IPS-15b (cell line): ENCODE results near the gene B3GALT4.
"Not testable (repeated sequence)": the region's sequence is repeated elsewhere in the genome, so short reads cannot be mapped to it uniquely, and the experiment has no call there.

Source experiments
- H3K27me3 ChIP-seq: one replicate; pipeline ENCODE4 v1.6.1; 2013; ENCODE audit warnings: low read length; ENCODE audit not compliant: control insufficient read depth, insufficient read depth
- H3K36me3 ChIP-seq: one replicate; pipeline ENCODE4 v1.6.1; 2013; ENCODE audit warnings: low read length; ENCODE audit not compliant: control insufficient read depth, insufficient read depth
- H3K4me1 ChIP-seq: one replicate; pipeline ENCODE4 v1.6.1; 2013; ENCODE audit warnings: mild to moderate bottlenecking, low read length; ENCODE audit not compliant: control insufficient read depth, insufficient read depth
- H3K4me3 ChIP-seq: one replicate; pipeline ENCODE4 v1.5.1; 2013; ENCODE audit warnings: low read depth, low read length
- H3K9ac ChIP-seq: one replicate; pipeline ENCODE4 v1.6.1; 2013; ENCODE audit warnings: low read depth, mild to moderate bottlenecking, low read length
- H3K9me3 ChIP-seq: one replicate; pipeline ENCODE4 v1.6.1; 2013; ENCODE audit warnings: mild to moderate bottlenecking, low read length; ENCODE audit not compliant: control insufficient read depth, insufficient read depth

The B3GALT4 gene

DNA sequence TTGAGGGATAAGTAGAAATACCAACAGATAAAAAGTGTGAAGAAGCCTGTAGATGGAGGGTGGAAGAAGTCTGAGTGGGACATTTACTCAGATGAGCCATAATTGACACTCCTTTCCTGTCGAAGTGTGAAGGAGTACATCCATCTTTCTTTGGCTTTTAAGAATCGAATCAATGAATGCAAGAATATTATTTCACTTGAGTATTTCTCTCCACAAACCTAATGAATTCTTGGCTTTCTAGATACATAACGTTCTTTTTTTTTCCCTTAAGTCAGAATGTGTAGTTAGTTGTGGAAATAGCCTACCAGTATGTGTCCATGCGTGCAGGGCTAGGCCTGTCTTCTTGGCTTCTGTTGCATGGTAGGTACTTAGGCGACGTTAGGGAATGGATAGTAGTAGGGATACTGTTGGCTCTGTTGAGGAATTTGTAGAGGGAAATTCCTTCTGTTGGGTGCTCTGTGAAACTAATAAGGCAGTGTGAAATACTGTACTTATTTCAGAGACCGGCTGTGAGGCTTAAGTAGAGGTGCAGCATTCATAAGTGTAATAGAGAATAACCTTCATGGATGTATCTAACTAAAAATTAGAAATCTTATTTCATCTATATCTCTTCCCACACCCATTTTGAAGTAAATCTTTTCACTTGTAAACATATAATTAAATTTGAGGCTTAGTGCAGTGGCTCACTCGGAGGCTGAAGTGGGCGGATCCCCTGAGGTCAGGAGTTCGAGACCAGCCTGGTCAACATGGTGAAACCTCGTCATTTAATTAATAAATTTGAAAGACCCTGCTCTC is 3.6 kb upstream of the B3GALT4 start:
- H3K27me3 ChIP-seq: no peaks in the 10 kb centered on the region
- peak overlapping the region; percentile 93 for H3K4me3 ChIP-seq
- H3K36me3 ChIP-seq: peaks cover 42% of the 10 kb centered on the region
- peak overlapping the region; percentile 100 for H3K9ac ChIP-seq
- no peaks in the 10 kb centered on the region for H3K9me3 ChIP-seq
- peaks cover 12% of the 10 kb centered on the region for H3K4me1 ChIP-seq

- Histone ChIP-seq H3K27me3 (no peaks in the 10 kb centered on the region), H3K4me3 (peak overlapping the region; percentile 93), H3K4me1 (peaks cover 12% of the 10 kb centered on the region), H3K36me3 (peaks cover 42% of the 10 kb centered on the region), H3K9me3 (no peaks in the 10 kb centered on the region), H3K9ac (peak overlapping the region; percentile 100)
These were observed 2.7 kb upstream of the B3GALT4 start for GRCh38 chr6:33273924-33274902.

DNA sequence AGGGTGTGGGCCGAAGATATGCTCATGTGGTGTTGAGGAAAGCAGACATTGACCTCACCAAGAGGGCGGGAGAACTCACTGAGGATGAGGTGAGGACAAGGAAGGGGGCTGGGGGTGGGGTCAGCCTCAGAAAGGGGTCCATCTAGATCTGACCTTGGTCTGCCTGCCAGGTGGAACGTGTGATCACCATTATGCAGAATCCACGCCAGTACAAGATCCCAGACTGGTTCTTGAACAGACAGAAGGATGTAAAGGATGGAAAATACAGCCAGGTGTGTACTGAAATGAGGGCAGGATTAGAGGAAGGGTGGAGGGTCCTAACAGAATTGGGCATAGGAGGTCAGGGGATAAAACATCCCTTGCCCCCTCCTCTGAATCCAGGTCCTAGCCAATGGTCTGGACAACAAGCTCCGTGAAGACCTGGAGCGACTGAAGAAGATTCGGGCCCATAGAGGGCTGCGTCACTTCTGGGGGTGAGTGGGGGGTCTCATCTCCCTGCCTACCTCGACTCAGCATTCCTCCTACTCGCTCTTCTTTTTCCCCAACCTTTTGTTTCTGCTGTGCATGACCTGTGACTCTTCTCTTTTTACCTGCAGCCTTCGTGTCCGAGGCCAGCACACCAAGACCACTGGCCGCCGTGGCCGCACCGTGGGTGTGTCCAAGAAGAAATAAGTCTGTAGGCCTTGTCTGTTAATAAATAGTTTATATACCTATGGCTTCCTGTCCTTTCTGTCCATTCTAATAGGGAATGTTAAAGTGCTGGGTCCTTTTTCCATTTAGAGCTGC is 935 bp upstream of the B3GALT4 start:
- not testable (repeated sequence) for H3K9ac ChIP-seq, H3K9me3 ChIP-seq, H3K27me3 ChIP-seq
- H3K36me3 ChIP-seq: peaks cover 56% of the 10 kb centered on the region
- peaks cover 12% of the 10 kb centered on the region for H3K4me1 ChIP-seq
- H3K4me3 ChIP-seq: peak overlapping the region; percentile 93

DNA sequence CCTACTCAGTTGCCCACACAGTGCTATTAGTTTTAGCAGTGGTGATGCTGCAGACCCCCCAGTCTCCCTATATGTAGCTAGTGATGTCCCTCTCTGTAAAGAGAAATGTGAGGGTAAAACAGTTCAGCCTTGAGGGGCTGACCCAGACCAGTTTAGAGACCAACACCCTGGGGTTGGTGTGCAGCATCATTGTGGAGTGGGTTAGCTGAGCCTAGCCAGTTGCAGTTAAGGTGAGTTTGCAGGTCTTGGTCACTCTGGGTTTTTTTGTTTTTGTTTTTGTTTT is 401 bp upstream of the B3GALT4 start:
- H3K9ac ChIP-seq: no peak overlapping the region
- H3K4me3 ChIP-seq: peak overlapping the region; percentile 76
- H3K27me3 ChIP-seq: no peaks in the 10 kb centered on the region
- no peaks in the 10 kb centered on the region for H3K9me3 ChIP-seq
- H3K36me3 ChIP-seq: peaks cover 56% of the 10 kb centered on the region
- H3K4me1 ChIP-seq: peaks cover 12% of the 10 kb centered on the region

DNA sequence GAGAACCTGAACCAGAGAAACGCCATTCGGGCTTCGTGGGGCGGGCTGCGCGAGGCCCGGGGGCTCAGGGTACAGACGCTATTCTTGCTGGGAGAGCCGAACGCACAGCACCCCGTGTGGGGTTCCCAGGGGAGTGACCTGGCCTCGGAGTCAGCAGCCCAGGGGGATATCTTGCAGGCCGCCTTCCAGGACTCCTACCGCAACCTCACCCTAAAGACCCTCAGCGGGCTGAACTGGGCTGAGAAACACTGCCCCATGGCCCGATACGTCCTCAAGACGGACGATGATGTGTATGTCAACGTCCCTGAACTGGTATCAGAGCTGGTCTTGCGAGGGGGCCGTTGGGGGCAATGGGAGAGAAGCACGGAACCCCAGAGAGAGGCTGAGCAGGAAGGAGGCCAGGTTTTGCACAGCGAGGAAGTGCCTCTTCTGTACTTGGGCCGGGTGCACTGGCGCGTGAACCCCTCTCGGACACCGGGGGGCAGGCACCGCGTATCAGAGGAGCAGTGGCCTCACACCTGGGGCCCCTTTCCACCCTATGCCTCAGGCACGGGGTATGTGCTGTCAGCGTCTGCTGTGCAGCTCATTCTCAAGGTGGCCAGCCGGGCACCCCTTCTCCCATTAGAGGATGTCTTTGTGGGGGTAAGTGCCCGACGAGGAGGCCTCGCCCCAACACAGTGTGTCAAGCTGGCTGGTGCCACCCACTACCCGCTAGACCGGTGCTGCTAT is 904 bp downstream of the B3GALT4 start:
- Histone ChIP-seq H3K36me3 (peaks cover 52% of the 10 kb centered on the region), H3K4me1 (peaks cover 12% of the 10 kb centered on the region), H3K27me3 (no peaks in the 10 kb centered on the region), H3K9me3 (no peaks in the 10 kb centered on the region), H3K9ac (peak overlapping the region; percentile 88), H3K4me3 (peak overlapping the region; percentile 76)

GRCh38 chr6:33278392-33278741 is 1.4 kb downstream of the B3GALT4 start:
- H3K4me3 ChIP-seq: peak overlapping the region; percentile 76
- H3K9me3 ChIP-seq: no peaks in the 10 kb centered on the region
- peaks cover 47% of the 10 kb centered on the region for H3K36me3 ChIP-seq
- peaks cover 9% of the 10 kb centered on the region for H3K4me1 ChIP-seq
- H3K9ac ChIP-seq: no peak overlapping the region
- no peaks in the 10 kb centered on the region for H3K27me3 ChIP-seq

GRCh38 chr6:33278810-33279209 is 1.9 kb downstream of the B3GALT4 start:
- peaks cover 8% of the 10 kb centered on the region for H3K4me1 ChIP-seq
- H3K9ac ChIP-seq: no peak overlapping the region
- H3K36me3 ChIP-seq: peaks cover 44% of the 10 kb centered on the region
- no peaks in the 10 kb centered on the region for H3K9me3 ChIP-seq
- H3K27me3 ChIP-seq: no peaks in the 10 kb centered on the region
- no peak overlapping the region for H3K4me3 ChIP-seq

GRCh38 chr6:33279257-33279695 is 2.4 kb downstream of the B3GALT4 start:
- no peaks in the 10 kb centered on the region for H3K27me3 ChIP-seq
- H3K4me3 ChIP-seq: no peak overlapping the region
- H3K9ac ChIP-seq: no peak overlapping the region
- no peaks in the 10 kb centered on the region for H3K9me3 ChIP-seq
- H3K4me1 ChIP-seq: peaks cover 8% of the 10 kb centered on the region
- peaks cover 39% of the 10 kb centered on the region for H3K36me3 ChIP-seq

DNA sequence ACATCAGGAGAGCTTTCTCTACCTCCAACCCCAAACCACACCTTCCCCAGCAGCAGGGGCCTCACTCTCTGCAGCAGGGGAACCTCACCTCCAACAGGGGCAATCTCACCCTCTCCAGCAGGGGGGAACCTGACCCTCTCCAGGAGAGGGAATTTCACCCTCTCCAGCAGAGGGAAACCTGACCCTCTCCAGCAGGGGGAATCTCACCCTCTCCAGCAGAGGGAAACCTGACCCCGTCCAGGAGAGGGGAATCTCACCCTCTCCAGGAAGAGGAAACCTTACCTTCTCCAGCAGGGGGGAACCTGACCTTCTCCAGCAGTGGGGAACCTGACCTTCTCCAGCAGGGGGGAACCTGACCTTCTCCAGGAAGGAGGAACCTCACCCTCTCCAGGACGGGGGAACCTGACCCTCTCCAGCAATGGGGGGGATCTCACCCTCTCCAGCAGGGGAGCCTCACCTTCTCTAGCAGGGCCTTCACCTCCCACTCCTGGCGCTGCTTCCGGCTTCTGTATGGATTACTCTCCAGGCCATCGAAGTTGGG is 3.1 kb downstream of the B3GALT4 start:
- Histone ChIP-seq H3K4me3 (no peak overlapping the region), H3K4me1 (peaks cover 3% of the 10 kb centered on the region), H3K9ac (peak overlapping the region; percentile 24), H3K36me3 (peaks cover 32% of the 10 kb centered on the region), H3K27me3 (no peaks in the 10 kb centered on the region), H3K9me3 (no peaks in the 10 kb centered on the region)

DNA sequence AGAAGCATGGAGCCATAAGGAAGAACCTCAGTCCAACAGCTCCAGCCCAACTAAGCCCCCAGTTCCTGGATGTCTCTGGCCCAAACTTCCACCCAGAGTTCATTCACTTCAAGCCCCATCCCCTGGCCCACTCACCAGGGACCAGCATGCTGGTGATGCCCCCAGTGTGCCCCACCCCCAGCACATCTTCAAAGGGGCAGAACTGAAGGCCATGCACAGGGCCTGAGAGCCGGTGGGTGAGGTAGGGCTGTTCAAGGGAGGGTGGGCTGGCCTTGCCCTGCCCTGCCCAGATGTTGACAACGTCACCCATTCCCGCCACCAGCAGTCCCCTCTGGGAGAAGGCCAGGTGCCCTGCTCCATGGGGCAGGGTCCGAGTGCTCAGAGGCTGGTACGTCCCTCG is 3.6 kb downstream of the B3GALT4 start:
- H3K4me1 ChIP-seq: no peaks in the 10 kb centered on the region
- no peaks in the 10 kb centered on the region for H3K9me3 ChIP-seq
- no peak overlapping the region for H3K4me3 ChIP-seq
- no peaks in the 10 kb centered on the region for H3K27me3 ChIP-seq
- peak overlapping the region; percentile 24 for H3K9ac ChIP-seq
- peaks cover 27% of the 10 kb centered on the region for H3K36me3 ChIP-seq

DNA sequence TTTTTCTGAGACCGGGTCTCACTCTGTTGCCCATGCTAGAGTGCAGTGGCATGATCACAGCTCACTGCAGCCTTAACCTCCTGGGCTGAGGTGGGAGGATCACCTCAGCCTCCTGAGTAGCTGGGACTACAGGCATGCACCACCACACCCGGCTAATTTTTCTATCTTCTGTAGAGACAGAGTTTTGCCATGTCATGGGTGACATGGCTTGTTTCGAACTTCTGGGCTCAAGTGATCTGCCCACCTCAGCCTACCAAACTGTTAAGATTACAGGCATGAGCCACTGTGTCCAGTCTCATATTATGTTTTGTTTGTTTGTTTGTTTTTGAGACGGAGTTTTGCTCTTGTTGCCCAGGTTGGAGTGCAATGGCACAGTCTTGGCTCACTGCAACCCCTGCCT is 8.3 kb downstream of the B3GALT4 start:
- peaks cover 12% of the 10 kb centered on the region for H3K36me3 ChIP-seq

More for the DNA sequence above, 8.3 kb downstream of the B3GALT4 start:
- not testable (repeated sequence) for H3K4me1 ChIP-seq, H3K9me3 ChIP-seq, H3K27me3 ChIP-seq, H3K4me3 ChIP-seq, H3K9ac ChIP-seq
